ENCODE measurements around the gene DPEP2NB. TPM values are rescaled to one million over a fixed set of nuclear protein-coding genes. Genes with fewer than 3 reads are reported as not detected.

DPEP2NB gene
- not detected for total RNA-seq

- Histone ChIP-seq H3K27ac (no peak within 1 kb of the TSS), H3K36me3 (no peaks in the 10 kb centered on the region), H3K27me3 (no peaks in the 10 kb centered on the region), H3K4me1 (peaks cover 7% of the 10 kb centered on the region), H3K4me3 (no peak within 1 kb of the TSS), H3K9me3 (no peaks in the 10 kb centered on the region)
- 96% methylated on average over 5 of the region's 5 CpGs for WGBS
- no peak for DNase-seq (ENCODE audit: low spot score in 2 of 2)
- TF ChIP-seq CTCF (IDR thresholded peaks at IDR 0.05) (no peak), POLR2A (IDR thresholded peaks at IDR 0.05) (no peak), EP300 (IDR thresholded peaks at IDR 0.05) (no peak), POLR2AphosphoS5 (IDR thresholded peaks at IDR 0.05) (no peak)
Measured at GRCh38 chr16:68015681-68016080, at the start of gene DPEP2NB. TSS of gene DPEP2NB (minus strand) at chr16:68015911. CDS start at chr16:68015770, 141 bp downstream.

- DNase-seq (ENCODE audit: low spot score in 2 of 2) = peak; percentile 77 to 86
- no peaks in the 10 kb centered on the region for H3K27me3 ChIP-seq
- H3K27ac ChIP-seq = no peak overlapping the region
- H3K4me3 ChIP-seq = no peak overlapping the region
- H3K36me3 ChIP-seq = peaks cover 30% of the 10 kb centered on the region
- TF ChIP-seq POLR2AphosphoS5 (IDR thresholded peaks at IDR 0.05) (no peak), CTCF (IDR thresholded peaks at IDR 0.05) (peak in 1 of 2 donors; percentile 78)
- 33% methylated on average over 2 of the region's 2 CpGs for WGBS
- H3K9me3 ChIP-seq = no peaks in the 10 kb centered on the region
- H3K4me1 ChIP-seq = peaks cover 30% of the 10 kb centered on the region
Measured at GRCh38 chr16:68064791-68065365, 49.2 kb upstream of the DPEP2NB start.

- WGBS = 95% methylated on average over 4 of the region's 4 CpGs
- no peak for TF ChIP-seq POLR2AphosphoS5 (IDR thresholded peaks at IDR 0.05)
- no peak for TF ChIP-seq POLR2A (IDR thresholded peaks at IDR 0.05)
- no peak for TF ChIP-seq EP300 (IDR thresholded peaks at IDR 0.05)
- no peak for TF ChIP-seq CTCF (IDR thresholded peaks at IDR 0.05)
- Histone ChIP-seq H3K27me3 (no peaks in the 10 kb centered on the region), H3K4me1 (peaks cover 21% of the 10 kb centered on the region), H3K4me3 (no peak overlapping the region), H3K9me3 (no peaks in the 10 kb centered on the region), H3K27ac (no peak overlapping the region), H3K36me3 (peaks cover 32% of the 10 kb centered on the region)
- peak in 1 of 2 donors; percentile 46 for DNase-seq (ENCODE audit: low spot score in 2 of 2)
Measured at GRCh38 chr16:68062910-68063393, 47.2 kb upstream of the DPEP2NB start.

- Histone ChIP-seq H3K27me3 (no peaks in the 10 kb centered on the region), H3K9me3 (no peaks in the 10 kb centered on the region), H3K36me3 (peaks cover 32% of the 10 kb centered on the region), H3K4me1 (peaks cover 21% of the 10 kb centered on the region), H3K27ac (no peak overlapping the region), H3K4me3 (no peak overlapping the region)
- 89% methylated on average over 3 of the region's 3 CpGs for WGBS
- no peak for TF ChIP-seq CTCF (IDR thresholded peaks at IDR 0.05)
- no peak for DNase-seq (ENCODE audit: low spot score in 2 of 2)
Measured at GRCh38 chr16:68061396-68061795, 45.7 kb upstream of the DPEP2NB start.

GRCh38 chr16:68059804-68060203 is 44.1 kb upstream of the DPEP2NB start:
- Histone ChIP-seq H3K27me3 (no peaks in the 10 kb centered on the region), H3K9me3 (no peaks in the 10 kb centered on the region), H3K36me3 (peaks cover 33% of the 10 kb centered on the region), H3K27ac (no peak overlapping the region), H3K4me3 (no peak overlapping the region), H3K4me1 (peaks cover 10% of the 10 kb centered on the region)
- TF ChIP-seq POLR2A (IDR thresholded peaks at IDR 0.05) = no peak
- no peak for TF ChIP-seq POLR2AphosphoS5 (IDR thresholded peaks at IDR 0.05)
- no peak for TF ChIP-seq EP300 (IDR thresholded peaks at IDR 0.05)
- TF ChIP-seq CTCF (IDR thresholded peaks at IDR 0.05) = no peak
- no peak for DNase-seq (ENCODE audit: low spot score in 2 of 2)
